ENCODE results near the gene BBS10. TPM values are rescaled to one million over a fixed set of nuclear protein-coding genes. Genes with fewer than 3 reads are reported as not detected.
"Not testable (repeated sequence)": the region's sequence is repeated elsewhere in the genome, so short reads cannot be mapped to it uniquely, and the experiment has no call there.

The BBS10 gene
- total RNA-seq, 1 donor: 4.0 TPM

DNA sequence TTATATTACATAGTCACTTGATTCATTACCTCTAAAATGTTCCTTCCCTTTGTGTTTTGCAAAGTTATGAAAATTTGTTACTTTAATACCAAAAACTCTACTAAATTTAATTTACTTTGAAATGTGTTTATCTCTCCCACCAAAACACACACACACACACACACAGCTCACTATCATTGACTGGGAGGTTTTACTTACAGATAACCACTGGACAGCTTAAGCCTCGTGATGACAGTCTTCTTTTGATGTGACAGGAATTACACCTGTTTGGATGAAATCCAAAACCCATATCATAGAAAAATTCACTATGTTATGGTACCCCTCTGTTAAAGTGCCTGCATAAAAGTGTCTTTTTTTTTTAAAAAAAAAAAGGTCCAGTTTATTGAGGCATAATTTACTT lies 15.6 kb downstream of the BBS10 start:
- DNase-seq (ENCODE audit: low read depth in 2 of 3, low spot score in 2 of 3): no peak

- no peak for DNase-seq (ENCODE audit: low read depth in 2 of 3, low spot score in 2 of 3)
Observed at GRCh38 chr12:76329606-76330005, 18.6 kb downstream of the BBS10 start.

GRCh38 chr12:76329159-76329558 lies 19.1 kb downstream of the BBS10 start:
- no peak for DNase-seq (ENCODE audit: low read depth in 2 of 3, low spot score in 2 of 3)

DNA sequence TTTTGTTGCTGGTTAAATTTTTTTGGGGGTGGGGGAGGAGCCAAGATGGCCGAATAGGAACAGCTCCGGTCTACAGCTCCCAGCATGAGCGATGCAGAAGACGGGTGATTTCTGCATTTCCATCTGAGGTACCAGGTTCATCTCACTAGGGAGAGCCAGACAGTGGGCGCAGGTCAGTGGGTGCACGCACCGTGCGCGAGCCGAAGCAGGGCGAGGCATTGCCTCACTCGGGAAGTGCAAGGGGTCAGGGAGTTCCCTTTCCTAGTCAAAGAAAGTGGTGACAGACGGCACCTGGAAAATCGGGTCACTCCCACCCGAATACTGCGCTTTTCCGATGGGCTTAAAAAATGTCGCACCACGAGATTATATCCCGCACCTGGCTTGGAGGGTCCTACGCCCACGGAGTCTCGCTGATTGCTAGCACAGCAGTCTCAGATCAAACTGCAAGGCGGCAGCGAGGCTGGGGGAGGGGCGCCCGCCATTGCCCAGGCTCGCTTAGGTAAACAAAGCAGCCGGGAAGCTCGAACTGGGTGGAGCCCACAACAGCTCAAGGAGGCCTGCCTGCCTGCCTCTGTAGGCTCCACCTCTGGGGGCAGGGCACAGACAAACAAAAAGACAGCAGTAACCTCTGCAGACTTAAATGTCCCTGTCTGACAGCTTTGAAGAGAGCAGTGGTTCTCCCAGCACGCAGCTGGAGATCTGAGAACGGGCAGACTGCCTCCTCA lies 28.5 kb downstream of the BBS10 start:
- DNase-seq (ENCODE audit: low read depth in 2 of 3, low spot score in 2 of 3): not testable (repeated sequence)

- DNase-seq (ENCODE audit: low read depth in 2 of 3, low spot score in 2 of 3): no peak
Observed at GRCh38 chr12:76318773-76319594, 29.2 kb downstream of the BBS10 start.

GRCh38 chr12:76317976-76318375 lies 30.2 kb downstream of the BBS10 start:
- DNase-seq (ENCODE audit: low read depth in 2 of 3, low spot score in 2 of 3): no peak

DNA sequence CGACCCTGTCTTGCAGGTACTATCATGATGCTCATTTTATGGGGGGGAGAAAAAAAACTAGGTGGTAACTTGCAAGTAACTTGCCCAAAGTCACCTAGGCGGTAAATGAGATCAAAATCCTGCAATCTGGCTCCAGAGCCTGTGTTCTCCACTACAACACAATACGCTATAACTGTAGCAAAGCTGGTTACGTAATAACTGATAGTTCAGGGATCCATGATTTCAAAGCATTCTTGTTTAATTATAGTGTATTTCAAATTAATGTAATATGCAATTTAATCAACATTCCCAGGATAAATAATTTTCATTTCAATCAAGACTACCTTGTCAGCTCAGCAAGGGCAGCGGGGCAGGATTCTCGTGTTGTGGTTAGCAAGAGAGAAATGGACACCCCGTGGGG lies 31.7 kb downstream of the BBS10 start:
- DNase-seq (ENCODE audit: low read depth in 2 of 3, low spot score in 2 of 3): no peak

DNA sequence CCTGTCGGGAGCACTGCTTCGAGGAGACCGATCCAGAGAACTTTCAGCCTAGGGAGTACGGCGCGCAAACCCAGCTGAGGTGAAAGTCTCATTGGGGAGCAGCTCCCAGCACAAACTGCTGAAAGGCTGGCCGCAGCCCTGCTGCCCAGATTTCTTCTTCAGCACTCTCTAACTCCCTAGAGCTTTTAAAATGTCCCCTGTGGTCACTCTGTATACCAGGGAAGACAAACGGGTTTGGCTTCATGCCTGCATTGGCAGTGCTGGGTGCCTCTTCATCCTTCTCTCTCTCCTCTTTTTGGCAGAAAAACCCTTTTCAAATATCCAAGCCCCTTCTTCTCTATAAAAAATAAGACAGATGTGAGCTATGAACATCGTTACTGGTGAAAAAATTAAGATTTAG lies 34.9 kb downstream of the BBS10 start:
- DNase-seq (ENCODE audit: low read depth in 2 of 3, low spot score in 2 of 3): no peak

DNA sequence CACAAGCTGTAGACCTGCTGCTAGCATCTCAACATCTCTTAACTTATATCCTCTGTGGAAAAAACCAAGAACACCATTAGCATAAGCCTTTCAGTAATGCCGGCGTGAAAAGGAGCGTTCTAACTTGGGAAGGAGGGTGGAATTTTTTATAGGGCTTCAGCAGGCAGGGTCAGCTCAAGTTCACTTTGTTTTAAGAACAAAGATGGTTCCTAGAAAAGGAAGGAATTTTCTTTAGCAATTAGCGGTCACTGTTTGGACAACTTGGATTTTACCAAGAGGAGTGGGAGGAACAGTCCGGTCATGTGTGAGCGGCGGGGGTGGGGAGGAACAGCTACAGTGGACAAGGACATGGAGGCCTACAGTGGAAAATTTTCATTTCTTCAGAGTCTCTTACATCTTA lies 35.9 kb downstream of the BBS10 start:
- DNase-seq (ENCODE audit: low read depth in 2 of 3, low spot score in 2 of 3): no peak

DNA sequence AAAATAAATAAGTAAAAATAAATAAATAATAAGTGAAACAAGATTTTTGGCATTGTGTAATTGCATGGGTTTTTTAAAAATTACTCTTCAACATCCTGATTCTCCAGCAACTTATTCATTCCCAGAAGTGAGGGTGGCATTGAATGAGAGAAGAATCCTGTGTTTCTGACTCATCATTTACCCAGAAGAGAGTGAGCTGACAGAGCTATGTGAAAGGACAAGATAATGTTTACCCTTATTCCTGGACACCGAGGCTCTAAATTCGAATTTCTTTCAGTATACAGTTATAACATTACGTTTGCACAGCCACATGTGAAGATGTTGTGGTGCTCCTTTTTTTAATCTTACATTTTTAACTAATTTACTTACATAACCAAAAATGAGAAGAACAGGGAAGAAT lies 36.4 kb downstream of the BBS10 start:
- DNase-seq (ENCODE audit: low read depth in 2 of 3, low spot score in 2 of 3): no peak

GRCh38 chr12:76310110-76310509 lies 38.1 kb downstream of the BBS10 start:
- DNase-seq (ENCODE audit: low read depth in 2 of 3, low spot score in 2 of 3): no peak

DNA sequence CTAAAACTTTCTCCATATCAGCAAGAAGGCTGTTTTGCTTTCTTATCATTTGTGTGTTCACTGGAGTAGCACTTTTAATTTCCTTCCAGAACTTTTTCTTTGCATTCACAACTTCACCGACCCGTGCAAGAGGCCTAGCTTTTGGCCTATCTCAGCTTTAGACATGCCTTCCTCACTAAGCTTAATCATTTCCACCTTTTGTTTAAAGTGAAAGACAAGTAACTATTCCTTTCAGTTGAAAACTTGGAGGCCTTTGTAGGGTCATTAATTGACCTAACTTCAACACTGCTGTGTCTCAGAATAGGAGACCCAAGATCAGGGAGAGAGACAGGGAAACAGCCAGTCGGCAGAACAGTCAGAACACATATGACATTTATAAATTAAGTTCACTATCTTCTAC lies 39.3 kb downstream of the BBS10 start:
- DNase-seq (ENCODE audit: low read depth in 2 of 3, low spot score in 2 of 3): no peak

GRCh38 chr12:76307083-76307482 lies 41.1 kb downstream of the BBS10 start:
- DNase-seq (ENCODE audit: low read depth in 2 of 3, low spot score in 2 of 3): no peak

- no peak for DNase-seq (ENCODE audit: low read depth in 2 of 3, low spot score in 2 of 3)
Observed at GRCh38 chr12:76303989-76304460, 44.2 kb downstream of the BBS10 start.

DNA sequence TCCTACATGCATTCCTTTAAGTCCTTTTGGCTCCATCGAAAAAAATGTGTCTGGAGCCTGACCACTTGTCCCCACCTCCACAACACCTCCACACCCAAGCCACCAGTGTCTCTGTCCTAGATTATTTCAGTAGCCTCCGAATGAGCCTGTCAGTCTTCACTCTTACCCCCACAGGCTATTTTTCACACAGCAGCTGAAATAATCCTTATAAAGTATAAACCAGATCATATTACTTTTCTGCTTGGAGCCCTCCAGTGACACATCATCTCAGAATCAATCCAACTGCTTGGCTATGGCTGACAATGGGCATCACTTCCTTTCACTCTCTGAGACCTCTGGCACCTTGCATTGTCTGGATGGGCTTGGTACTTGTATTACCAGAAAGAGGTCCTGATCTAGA lies 44.9 kb downstream of the BBS10 start:
- no peak for DNase-seq (ENCODE audit: low read depth in 2 of 3, low spot score in 2 of 3)

DNA sequence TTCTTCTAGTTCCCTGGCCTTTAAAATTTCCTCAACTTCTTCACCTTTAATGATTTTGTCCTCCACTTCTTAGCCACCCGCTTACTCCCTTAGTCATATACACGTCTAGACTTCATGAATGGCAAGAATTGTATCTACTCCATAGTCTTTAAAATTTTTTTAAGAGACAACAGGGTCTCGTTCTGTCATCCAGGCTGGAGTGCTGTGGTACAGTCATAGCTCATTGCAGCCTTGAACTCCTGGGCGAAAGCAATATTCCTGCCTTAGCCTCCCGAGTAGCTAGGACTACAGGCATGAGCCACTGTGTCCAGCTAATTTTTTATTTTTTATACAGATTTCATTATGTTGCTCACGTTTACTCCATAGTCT lies 47.9 kb downstream of the BBS10 start:
- DNase-seq (ENCODE audit: low read depth in 2 of 3, low spot score in 2 of 3): no peak

GRCh38 chr12:76299536-76300296 lies 48.5 kb downstream of the BBS10 start:
- DNase-seq (ENCODE audit: low read depth in 2 of 3, low spot score in 2 of 3): no peak
